Activated gamma-delta T cell treated with anti-CD3 and anti-CD28 coated beads, Interleukin-2, amount 50 U/mL, for 16 hours (primary cell): ENCODE measurements around the gene PNLIPRP1.

Source experiments
- DNase-seq: peaks from one replicate; pipeline ENCODE4 v3.0.0-alpha.2; 2020; ENCODE audit warnings: low read depth

The PNLIPRP1 gene

DNA sequence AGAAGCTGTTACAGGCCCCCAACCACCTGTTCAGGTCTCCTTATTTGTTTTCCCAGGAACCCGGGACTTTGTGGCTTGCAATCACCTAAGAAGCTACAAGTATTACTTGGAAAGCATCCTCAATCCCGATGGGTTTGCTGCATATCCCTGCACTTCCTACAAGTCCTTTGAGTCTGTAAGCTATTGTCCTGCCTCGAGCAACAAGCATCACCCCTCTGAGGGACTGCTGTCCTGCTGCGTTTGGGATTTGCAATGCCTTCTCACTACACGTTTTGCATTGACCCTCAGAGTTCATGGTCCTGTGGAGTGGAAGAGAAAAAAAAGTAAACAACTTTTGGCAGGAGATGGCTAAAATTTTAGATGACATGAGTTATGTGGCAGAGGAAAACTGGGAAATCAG lies 9.2 kb downstream of the PNLIPRP1 start:
- DNase-seq = no peak

DNA sequence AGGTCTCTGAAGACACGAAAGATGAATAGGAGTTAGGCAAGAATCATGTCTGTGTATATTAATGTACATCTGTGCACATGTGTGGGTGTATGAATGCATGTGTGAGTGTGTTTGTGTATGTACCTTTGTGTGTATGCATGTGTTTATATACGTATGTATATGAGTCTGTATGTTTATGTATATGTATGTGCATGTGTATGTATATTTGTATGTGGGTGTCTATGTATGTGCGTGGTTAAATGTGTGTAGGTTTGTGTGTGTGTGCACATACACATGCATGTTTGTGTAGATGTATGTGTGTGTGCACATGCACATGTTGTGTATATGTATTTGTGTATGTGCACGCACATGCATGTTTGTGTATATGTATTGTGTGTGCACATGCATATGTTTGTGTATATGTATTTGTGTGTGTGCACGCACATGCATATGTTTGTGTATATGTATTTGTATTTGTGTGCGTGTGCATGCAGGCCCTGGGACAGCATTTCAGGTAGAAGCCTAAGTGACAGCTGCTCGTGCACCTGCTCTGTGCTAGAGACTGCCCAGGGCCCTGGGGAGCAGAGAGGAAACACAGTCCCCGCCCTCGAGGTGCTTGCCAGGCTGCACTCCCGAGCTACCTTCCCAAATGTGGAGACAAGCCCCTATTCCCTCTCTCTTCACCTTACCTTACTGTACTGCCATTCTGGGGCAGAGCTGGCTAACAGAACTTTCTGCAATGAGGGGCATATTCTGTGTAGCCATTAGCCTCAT lies 12.1 kb downstream of the PNLIPRP1 start:
- DNase-seq = no peak

DNA sequence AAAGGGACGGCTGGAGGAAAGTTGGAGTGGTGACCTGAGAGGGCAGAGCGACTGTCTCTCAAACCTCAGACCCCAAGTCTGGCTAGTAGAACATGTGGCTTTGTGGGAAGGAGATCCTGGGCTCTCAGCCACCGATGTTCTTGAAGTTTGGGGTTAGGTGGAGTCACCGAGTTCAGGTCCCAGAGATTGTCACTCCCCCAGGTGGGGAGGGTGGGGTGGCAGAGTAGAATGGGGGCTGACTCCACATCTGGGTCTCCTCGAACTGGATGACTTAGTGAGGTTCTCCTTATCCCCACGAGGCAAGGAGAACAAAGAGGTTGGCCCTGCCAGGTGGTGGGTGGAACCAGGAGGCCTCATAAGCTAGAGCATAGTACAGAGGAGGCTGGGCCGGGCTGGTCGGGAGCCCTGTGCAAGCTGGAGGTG lies 15.3 kb downstream of the PNLIPRP1 start:
- no peak for DNase-seq

DNA sequence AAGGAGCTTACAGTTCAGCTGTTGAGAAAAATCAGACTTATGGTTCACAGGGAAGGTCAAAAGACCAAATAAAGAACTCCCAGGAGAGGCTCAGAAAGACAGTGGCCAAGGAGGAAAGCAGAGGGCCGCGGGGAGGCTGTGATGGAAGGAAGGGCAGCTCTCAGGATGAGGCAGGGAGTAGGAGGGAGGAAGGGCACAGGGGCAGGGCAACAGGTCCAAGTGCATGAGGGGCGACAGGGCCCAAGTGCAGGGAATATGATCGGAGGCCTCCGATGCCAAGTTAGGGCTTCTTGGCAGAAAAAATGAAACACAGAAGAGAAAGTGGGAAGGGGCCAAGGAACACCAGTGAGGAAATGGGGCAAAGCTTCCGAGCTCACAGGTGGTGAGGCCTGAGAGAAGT lies 16.6 kb downstream of the PNLIPRP1 start:
- DNase-seq = no peak

DNA sequence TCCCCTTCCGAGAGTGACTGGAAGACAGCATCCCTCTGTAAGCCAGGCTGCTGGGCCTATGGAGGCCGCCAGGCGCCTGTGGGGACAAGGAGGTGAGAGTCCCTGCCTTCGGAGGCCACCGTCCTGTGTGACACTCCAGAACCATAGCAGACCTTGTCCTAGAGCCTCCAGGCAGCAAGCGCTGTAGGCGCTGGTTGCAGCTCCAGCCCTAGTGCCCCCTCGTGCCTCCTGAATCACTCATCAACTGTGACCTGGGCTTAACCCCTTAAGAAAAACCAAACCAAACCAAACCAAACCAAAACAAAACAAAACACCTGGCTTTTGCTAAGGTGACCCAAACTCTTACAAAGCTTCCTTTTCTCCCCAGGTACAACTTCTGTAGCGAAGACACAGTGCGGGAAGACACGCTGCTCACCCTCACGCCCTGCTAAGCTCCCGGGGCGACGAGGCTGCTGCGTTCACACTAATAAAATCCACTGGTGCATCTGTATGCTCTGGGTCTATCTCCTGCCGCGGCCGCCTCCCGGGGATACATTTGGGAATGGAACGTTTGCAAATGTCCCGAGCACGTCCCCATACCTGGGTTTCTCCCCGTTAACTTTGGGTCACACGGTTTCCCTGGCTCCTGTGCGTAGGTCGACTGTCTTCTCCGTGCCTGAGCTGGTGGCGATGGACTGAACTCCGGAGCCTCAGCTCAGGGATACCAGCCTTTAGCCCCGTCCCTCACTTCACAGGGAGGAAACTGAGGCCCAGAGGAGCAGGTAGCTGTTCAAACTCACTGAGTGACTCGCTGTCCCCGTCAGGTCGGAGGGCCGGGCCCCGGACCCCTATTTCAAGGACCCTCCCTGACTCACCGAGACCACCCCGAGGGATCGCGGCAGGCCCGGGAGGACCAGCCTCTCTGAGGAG lies 18.2 kb downstream of the PNLIPRP1 start:
- DNase-seq = no peak

DNA sequence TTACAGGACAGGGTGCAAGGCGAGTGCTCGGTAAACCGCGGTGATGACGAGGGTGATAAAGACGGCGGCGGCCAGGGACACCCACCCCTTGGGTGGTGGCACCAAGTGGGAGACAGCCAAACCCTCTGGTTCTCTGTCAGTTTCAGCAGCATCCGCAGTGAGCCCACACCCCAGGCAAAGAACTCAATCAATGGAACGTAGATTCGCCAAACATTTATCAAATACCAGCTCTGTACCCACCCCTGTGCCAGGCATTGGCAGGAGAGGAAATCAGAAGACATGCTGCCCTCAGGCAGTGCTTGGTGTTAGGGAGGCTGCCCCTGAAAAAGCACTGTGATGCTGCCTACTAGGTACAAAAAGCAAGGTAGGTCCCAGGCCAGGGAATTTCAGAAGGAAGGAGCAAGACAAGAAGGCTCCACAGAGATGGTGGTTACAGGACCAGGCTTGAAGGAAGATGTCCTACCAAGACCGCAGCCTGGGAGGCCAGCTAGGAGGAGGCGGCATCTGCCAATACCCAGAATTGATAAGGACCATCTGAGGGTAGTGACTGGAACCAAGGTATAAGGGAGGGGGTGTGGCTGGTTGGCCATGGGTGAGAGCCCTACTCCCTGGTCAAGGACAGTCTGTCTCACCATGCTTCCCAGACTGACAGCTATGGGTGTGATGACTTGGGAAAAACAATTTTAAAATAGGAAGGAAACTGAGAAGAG lies 19.8 kb downstream of the PNLIPRP1 start:
- no peak for DNase-seq

DNA sequence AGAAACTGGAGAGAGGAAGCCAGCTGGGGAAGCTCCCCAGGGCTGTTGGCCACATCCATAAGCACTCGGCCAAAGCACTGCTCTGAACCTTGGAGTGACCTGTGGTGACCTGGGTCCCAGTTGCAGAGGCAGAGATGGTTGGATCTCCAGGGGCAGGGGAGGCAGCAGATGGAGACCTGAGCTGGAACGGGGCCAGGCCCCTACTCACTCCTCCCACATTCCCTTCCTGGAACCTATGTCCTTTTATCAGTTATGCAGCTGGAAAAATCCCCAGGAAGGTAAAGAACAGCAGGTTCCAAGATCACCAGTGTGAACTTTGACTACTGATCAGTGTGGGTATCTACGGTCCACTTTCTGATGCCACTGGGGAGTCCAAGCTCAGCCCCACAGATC lies 20.4 kb downstream of the PNLIPRP1 start:
- DNase-seq = no peak

DNA sequence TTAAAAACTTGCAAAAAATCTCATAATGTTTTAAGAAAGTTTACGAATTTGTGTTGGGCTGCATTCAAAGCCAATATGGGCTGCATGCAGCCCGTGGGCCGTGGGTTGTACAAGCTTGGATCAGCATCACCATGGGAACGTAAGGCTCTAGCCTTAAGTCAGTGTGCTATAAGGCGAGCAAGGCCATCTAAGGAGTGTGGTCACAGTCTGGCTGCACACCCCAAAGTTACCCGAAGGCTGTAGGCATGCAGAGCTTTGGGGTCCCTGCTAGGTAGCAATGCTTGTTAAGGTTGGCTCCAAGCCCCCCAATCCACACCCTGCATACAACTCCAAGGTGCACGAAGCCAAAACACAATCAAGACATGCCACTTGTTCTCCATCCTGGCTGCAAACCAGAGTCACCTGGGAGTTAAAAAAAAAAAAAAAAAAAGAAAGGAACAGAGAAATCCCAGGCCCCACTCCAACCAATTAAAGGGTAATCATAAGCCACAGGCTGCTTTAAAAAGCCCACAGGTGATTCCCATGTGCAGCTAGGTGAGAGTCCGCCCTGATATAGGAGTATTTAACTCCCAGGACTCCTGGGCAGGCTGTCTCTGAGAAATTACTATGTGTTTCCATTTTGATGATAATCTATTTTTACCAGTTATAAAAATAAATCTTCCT lies 21.5 kb downstream of the PNLIPRP1 start:
- no peak for DNase-seq

DNA sequence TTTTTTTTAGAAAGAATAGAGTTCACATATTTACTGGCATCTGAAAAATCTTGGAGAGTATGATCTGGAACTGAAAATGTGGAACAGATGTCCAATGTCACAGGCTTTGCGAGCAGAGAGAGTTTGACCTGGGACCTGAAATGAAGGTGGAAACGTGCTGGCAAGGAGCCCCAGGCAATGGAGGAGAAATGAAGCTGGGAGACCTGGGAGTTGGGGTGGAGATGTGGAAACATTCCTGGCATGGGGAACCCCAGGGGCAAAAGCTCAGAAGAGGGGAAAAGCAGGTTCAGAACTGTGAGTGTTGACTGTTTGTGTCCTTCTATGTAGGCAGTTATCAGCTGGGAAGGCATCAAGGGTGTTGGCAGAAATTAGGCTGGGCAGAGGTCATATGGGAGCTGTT lies 22.7 kb downstream of the PNLIPRP1 start:
- no peak for DNase-seq

DNA sequence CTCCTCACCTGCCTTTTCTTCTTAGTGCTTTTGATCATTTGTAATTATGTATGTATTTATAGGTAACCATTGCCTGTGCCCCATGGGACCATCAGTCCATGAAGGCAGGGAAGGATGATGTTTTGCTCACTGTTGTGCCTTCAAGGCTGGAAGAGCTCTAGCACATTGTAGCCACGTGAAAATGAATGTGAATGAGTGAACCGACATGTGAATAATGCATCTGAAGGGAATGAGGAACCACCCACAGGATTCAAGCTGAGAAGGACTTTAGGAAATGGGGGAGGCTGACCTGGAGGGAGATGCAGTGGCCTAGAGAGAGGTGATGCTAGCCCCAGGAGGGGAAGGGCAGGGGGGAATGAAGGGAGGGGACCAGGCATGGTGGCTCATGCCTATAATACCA lies 24.0 kb downstream of the PNLIPRP1 start:
- DNase-seq = no peak

DNA sequence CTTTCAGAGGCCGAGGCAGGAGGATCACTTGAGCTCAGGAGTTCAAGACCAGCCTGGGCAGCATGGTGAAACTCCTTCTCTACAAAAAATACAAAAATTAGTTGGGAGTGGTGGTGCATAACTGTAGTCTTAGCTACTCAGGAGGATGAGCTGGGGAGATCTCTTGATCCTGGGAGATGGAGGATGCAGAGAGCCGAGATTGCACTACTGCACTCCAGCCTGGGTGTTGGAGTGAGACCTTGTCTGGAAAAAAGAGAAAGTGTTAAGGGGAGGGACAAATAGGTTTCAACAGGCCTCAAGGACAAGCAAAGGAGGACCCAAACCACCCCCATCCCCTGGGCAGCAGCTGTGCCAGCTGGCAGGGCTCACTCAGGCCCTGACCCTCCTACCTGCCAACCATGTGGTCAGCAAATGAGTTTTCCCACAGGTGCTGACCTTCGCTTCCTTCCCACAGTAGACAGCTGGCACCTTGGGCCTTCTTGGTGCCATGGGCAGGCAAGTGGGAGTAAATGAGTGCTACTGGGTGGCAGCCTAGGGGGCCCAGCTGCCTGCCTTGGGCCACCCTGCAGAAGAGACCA lies 24.5 kb downstream of the PNLIPRP1 start:
- no peak for DNase-seq

DNA sequence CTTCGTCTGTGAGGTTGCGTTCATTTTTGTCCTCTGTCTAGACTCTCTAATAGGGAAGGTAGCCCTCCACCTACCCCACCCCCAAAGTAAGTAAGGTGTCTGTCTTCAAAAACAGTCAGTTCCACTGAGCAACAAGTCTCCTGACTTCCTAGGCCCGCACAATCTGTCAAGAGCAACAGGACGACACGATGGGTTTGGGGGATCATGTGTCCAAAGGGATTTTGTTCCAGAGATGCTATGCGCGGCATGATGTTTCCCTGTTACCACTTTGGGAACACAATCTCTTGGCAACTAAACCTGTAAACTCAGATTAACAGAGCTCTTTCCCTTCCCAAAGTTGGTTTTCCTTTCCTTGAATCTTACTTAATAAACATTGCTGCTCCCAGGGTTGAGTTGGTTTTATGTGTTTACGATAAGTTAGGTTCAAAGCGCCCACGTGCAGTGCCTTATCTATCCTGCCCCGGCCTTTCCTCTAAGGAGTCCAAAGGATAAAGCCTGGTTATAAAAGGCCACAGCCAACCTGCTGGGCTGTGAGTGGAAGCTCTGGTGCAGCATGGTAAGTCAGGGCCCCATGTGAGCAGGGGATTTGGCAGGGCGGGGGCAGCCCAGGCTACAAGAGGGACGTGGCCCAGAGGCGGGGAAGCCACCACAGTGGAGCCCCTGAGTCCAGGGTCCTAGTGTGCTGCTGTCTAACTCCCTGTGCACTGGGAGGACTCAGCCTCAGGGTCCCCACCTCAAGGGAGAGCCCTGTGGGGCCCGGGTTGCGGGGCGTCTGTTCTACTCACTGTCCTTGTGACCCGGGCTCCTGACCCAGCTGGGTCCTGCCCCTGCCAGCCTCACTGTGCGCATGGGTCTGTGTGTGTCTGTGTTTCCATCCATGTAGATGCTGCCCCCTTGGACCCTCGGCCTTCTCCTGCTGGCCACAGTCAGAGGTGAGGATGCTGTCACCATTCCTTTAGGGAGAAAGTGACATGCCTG lies 30.0 kb downstream of the PNLIPRP1 start, which contains the start of gene PNLIPRP2:
TSS of gene PNLIPRP2 (plus strand) at position 531 of the 978 bp plus-strand sequence.
- no peak for DNase-seq

DNA sequence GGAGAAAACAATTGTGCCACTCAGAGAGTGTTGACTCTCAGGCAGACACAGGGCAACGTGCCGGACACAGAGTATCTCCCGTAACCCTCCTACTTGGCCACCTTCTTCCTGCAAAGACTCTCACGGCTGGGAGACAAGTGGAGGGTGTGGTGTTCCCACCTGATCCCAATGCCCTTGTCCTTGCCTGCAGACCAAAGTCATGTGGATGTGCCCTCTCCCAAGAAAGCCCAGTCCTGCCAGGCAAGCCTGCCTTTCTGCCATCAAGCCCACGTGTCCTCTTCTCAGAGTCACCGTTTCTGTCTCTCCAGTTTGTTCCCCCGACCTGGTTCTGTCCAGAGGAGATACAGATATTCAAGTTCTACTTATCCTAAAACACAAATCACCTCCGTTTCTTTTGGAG lies 30.7 kb downstream of the PNLIPRP1 start:
- DNase-seq = no peak

DNA sequence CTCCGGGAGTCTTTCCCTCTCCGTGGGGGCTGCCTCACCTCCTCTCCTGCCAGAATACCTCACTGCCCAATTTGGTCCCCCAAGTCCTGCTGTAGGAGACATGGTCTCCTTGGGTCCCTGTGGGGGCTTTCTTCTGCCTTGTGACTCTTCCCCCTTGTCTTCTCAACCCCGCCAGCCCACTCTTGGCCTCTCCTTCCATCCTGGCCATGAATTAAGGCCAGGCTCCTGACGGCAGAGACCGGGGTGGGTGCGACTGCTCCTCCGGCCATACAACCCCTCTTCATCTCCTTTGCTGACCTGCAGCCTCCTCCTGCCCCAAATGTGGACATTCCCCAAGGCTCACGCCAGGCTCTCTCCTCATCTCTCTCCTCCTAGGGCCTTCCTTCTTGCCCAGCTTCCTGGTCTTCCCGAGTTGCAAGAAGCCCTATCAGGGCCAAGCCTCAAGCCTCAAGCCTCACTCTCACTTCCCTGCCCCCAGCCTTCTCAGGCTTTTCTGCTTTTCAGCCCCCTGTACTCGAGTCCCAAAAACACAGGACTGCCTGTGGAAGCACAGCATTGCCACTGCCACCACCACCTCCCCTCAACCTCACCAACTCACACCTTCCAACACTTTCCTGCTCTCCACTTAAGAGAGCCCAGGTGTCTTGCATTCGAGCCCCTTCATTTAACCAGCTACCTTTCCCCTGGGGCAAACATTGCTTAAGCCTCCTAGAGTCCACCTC lies 31.3 kb downstream of the PNLIPRP1 start:
- DNase-seq = no peak

DNA sequence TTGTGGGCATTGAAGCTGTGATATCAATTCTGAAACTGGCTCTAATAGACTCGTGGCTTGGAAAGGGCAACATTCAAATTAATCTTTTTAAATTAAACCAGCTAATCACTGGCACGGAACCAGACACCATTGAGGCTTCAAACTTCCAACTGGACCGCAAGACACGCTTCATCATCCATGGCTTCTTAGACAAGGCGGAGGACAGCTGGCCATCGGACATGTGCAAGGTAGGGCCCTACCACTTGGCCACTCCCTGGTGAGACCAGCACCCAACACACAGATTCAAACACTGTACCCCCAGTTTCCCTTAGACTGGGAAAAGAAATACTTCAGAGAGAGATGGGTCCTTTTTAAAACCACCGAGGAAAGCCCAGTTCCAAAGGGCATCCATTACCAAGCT lies 35.1 kb downstream of the PNLIPRP1 start:
- no peak for DNase-seq

DNA sequence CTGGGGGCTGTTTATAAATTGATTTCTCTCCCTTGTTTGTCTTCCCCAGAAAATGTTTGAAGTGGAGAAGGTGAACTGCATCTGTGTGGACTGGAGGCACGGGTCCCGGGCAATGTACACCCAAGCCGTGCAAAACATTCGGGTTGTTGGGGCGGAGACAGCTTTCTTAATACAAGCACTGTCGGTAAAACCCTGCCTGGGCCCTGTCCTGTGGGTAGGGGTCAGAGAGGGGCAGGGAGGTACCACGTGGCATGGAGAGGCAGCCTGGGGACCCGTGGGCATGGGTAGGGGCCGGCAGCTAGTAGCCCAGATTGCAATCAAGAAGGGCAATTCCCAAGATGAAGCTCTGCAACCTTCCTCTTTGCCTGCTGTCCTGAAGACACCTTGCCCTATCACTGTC lies 36.1 kb downstream of the PNLIPRP1 start:
- no peak for DNase-seq

DNA sequence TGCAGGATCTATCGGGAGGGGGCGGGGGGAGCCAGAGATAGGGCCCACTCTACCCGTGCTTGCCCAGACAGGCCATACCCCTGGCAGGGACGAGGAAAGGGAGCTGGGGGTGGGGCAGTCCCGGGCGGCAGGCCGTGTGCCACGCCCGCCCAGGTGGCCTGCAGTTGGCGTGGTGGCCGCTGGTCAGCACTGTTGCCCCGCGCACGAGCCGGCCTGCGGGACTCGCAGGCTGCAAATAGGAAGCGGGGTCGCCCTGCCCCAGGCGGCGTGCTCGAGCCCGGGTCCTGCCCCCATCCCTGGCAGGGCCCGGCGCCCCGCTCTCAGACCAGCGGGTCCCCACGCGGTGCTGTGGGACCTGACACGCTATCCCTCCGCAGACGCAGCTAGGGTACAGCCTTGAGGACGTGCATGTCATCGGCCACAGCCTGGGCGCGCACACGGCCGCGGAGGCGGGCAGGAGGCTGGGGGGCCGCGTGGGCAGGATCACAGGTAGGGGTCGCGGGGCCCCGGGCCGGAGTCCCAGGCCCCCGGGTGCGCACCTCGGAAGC lies 36.7 kb downstream of the PNLIPRP1 start:
- no peak for DNase-seq

DNA sequence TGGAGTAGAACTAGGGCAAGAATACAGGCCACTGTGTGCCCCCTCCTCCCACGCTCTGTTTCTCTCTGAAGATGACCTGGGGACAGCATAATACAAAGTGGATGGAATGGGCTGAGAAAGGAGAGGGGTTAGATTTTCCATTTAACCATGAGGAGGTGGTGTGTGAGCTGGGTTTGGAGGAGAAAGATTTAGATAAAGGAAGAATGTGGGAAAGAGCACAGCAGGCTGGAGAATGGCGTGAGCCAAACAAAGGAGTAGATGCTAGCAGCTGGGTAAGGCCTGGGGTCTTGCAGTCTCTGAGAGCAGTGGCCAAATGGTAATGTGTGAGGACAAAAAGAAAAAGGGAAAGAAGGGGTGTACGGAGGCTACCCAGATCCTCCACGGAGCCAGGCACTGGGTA lies 38.6 kb downstream of the PNLIPRP1 start:
- no peak for DNase-seq

DNA sequence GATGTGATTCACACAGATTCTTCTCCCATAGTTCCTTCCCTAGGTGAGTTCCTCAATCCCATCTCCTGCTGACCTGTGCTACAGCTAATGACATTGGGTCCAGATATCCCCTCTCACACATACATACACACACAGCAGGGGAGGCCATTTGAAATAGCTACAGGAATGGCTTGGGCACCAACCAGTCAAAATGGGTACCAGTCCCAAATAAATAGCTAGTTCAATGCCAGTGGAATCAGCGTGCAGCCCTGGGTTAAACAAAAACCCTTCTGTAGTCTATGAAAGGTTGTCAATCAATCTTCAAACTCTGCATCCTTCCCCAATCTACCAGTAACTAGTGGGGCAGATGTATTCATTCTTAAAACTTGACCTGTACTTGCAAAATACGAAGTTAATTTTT lies 39.3 kb downstream of the PNLIPRP1 start:
- no peak for DNase-seq
